Epithelial cell of esophagus (primary cell): ENCODE results near the gene TUBD1.
"Not testable (repeated sequence)": the region's sequence is repeated elsewhere in the genome, so short reads cannot be mapped to it uniquely, and the experiment has no call there.

Experiments used
- DNase-seq: peaks from one replicate; pipeline ENCODE4 v3.0.0; 2010; ENCODE audit warnings: low read depth
- H3K4me3 ChIP-seq: 2 replicates; pipeline ENCODE4 v1.5.1; 2011; ENCODE audit warnings: mild to moderate bottlenecking, low read length, control low read depth
- TF ChIP-seq, protein P1 (sequence below): IDR thresholded peaks from 2 replicates; pipeline ENCODE4 v1.5.1; 2011; ENCODE audit warnings: low read depth, mild to moderate bottlenecking, low read length, control low read depth, inconsistent platforms; ENCODE audit not compliant: insufficient read depth; ENCODE audit errors: missing control alignments

TUBD1 gene

DNA sequence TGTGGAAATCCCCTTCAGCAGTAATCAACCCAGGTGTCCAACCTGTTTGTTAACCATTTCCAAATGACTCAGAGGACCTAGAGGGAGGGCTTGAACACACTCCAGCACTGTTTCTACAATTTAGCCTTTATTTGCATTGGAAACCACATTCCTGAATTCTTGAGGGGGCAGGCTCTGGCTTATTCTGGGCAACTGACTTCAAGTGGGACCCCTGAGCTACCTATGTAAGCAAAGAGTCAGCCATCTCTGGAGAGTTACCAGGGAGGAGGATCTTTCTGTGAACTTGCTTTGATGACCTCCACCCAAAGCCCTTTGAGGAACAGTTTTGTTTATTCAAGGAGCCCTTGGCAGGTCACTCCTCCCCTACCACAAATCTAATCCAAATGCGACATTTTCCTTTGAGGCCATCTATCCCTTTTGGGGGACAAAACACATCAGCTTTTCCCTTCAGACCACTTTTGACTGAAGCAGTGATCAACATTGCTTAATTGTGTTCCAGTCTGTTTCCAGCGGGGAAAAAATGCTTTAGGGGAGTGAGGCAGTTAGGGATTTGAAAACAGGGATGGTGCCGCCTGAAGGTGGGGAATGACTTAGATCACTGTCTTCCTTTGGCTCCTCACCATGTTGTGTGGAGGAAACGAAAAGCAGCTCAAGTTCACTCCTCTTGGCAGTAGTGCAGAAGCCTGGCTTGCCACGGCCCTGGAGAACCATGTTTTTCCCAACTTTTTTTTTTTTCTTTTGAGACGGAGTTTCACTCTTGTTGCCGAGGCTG lies 46.2 kb downstream of the TUBD1 start:
- peak; percentile 96 for DNase-seq
- H3K4me3 ChIP-seq, result peak overlapping the region; percentile 23
- TF ChIP-seq, protein P1, sequence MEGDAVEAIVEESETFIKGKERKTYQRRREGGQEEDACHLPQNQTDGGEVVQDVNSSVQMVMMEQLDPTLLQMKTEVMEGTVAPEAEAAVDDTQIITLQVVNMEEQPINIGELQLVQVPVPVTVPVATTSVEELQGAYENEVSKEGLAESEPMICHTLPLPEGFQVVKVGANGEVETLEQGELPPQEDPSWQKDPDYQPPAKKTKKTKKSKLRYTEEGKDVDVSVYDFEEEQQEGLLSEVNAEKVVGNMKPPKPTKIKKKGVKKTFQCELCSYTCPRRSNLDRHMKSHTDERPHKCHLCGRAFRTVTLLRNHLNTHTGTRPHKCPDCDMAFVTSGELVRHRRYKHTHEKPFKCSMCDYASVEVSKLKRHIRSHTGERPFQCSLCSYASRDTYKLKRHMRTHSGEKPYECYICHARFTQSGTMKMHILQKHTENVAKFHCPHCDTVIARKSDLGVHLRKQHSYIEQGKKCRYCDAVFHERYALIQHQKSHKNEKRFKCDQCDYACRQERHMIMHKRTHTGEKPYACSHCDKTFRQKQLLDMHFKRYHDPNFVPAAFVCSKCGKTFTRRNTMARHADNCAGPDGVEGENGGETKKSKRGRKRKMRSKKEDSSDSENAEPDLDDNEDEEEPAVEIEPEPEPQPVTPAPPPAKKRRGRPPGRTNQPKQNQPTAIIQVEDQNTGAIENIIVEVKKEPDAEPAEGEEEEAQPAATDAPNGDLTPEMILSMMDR, result no peak

DNA sequence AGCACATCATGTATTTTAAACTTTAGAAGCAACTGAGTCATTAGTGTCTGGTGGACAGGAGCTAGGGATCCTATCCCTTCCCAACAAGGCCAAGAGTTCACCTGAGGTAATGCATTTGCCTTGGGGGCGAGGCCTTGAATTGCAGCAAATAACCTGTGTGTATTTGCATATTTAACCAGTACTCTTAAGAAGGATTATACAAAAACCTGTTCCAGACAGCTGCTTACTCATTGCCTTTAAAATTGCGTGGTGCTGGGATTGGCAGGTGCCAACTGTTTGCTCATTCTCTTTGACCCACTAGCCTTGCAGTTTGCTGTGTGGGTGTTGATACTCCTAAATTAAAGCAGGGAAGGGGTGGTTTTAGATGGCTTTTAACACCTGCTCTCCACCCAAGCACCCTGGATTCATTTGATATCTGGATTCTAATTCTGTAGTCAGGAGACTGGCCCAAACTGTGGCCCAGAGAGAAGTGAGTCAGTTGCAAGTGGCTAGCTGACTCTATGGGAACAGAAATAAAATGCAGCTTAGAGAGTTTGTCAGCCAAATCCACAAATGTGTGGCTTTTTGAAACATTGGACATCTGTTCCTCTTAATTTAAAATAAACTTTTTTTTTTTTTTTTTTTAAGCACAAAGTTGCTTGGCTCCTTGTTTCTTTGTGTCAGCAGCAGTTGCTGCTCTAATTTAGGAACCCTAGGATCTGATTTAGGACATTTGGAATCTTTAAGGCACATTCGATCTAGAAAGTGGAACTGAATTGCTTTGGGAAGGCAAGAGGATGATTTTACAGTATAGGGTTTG lies 46.9 kb downstream of the TUBD1 start:
- TF ChIP-seq, protein P1, result no peak
- peak; percentile 99 for DNase-seq
- H3K4me3 ChIP-seq, result peak overlapping the region; percentile 27

DNA sequence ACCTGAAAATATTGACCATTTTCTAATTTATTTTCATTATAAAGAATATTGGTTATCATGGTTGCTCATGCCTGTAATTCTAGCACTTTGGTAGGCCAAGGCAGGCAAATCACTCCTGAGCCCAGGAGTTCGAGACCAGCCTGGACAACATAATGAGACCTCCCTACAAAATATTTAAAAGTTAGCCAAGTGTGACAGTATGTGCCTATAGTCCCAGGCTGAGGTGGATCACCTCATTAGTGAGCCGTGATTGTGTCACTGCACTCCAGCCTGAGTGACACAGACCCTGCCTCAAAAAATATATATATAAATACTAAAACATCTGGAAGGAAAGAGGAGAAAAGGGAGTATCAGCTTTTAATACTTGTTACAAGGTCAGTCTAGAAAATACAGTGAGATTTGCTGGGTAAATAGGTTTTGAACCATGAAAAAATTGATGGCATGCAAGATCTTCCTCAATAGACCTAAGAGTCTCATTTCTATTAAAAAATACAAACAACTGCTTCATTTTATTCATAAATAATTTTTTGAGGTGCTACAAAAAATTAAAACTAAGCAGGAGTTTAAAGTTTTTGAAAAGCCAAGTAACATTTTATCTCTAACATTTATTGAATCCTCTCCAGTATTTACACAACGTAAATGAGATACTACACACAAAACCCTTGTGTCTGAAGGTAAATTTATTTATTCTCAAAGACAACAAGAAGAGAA lies 47.7 kb downstream of the TUBD1 start:
- no peak overlapping the region for H3K4me3 ChIP-seq
- peak; percentile 63 for DNase-seq
- TF ChIP-seq, protein P1, result no peak

DNA sequence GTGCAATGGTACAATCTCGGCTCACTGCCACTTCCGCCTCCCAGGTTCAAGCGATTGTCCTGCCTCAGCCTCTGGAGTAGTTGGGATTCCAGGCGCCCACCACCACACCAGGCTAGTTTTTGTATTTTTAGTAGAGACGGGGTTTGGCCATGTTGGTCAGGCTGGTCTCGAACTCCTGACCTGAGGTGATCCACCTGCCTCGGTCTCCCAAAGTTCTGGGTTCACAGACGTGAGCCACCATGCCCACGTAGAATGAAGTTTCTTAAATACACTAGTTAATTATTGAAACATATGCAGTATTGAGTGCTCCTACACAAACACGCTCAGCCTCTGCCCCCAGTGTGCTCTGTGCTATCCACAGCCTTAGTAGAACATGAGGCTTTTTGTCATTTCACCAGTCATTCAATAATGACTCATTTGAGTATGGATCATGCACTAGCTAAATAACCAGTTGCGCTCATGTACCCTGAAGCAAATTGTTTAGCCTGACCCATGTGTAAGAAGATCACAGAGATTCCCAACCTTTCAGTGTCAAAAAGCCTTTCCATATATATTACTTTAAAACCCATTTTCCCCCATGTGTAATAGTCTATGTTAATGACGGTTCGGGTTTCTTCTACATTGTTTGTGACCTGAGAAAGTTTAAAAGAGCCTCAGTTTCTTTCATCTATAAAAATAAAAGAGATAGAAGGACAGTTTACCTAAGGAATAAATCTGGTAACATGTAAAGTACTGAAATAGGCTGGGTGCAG lies 49.7 kb downstream of the TUBD1 start:
- TF ChIP-seq, protein P1, result no peak
- no peak overlapping the region for H3K4me3 ChIP-seq
- peak; percentile 98 for DNase-seq

DNA sequence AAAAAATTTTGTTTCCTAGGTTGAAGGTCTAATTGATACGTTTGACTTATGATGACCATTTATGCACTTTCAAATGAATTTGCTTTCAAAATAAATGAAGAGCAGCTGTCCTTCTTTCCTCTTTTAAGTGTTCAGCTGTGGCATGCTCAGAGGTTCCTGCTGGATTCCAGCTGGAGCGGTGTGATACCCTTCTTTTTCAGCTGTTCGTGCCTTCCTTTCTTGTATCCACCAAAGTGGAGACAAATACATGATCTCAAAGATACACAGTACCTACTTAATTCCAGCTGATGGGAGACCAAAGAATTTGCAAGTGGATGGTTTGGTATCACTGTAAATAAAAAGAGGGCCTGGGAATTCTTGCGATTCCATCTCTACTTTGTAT lies 50.9 kb downstream of the TUBD1 start:
- H3K4me3 ChIP-seq, DNase-seq: not testable (repeated sequence)

DNA sequence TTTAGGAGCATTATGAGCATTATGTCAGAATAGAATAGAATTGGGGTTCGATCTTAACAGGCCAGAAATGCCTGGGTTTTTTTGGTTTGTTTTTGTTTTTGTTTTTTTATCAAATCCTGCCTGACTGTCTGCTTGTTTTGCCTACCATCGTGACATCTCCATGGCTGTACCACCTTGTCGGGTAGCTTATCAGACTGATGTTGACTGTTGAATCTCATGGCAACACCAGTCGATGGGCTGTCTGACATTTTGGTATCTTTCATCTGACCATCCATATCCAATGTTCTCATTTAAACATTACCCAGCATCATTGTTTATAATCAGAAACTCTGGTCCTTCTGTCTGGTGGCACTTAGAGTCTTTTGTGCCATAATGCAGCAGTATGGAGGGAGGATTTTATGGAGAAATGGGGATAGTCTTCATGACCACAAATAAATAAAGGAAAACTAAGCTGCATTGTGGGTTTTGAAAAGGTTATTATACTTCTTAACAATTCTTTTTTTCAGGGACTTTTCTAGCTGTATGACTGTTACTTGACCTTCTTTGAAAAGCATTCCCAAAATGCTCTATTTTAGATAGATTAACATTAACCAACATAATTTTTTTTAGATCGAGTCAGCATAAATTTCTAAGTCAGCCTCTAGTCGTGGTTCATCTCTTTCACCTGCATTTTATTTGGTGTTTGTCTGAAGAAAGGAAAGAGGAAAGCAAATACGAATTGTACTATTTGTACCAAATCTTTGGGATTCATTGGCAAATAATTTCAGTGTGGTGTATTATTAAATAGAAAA lies 51.5 kb downstream of the TUBD1 start:
- H3K4me3 ChIP-seq, result peak overlapping the region; percentile 93
- peak; percentile 67 for DNase-seq
